Measurements from ENCODE around the gene MAN2B1.
"Not testable (repeated sequence)": the region's sequence is repeated elsewhere in the genome, so short reads cannot be mapped to it uniquely, and the experiment has no call there.

MAN2B1 gene

GRCh38 chr19:12626958-12627357 lies 39.6 kb downstream of the MAN2B1 start:
- TF ChIP-seq NFRKB (IDR thresholded peaks at IDR 0.05): no peak
- no peak for TF ChIP-seq PKNOX1 (IDR thresholded peaks at IDR 0.05)
- no peak for TF ChIP-seq ZNF384 (IDR thresholded peaks at IDR 0.05)
- TF ChIP-seq SP1 (IDR thresholded peaks at IDR 0.05): no peak
- TF ChIP-seq CTBP1 (IDR thresholded peaks at IDR 0.05; ENCODE audit: borderline replicate concordance): no peak
- TF ChIP-seq ELF4 (IDR thresholded peaks at IDR 0.05): no peak
- TF ChIP-seq FOXM1 (IDR thresholded peaks at IDR 0.05; ENCODE audit: borderline replicate concordance): no peak
- TF ChIP-seq HDGF (IDR thresholded peaks at IDR 0.05; ENCODE audit: borderline replicate concordance): no peak
- TF ChIP-seq FOXK2 (IDR thresholded peaks at IDR 0.05): no peak
- TF ChIP-seq BHLHE40 (IDR thresholded peaks at IDR 0.05; ENCODE audit: borderline replicate concordance): no peak
- TF ChIP-seq ARNT (IDR thresholded peaks at IDR 0.05): no peak
- no peak for TF ChIP-seq FOXA1 (IDR thresholded peaks at IDR 0.05)
- TF ChIP-seq L3MBTL2 (conservative IDR thresholded peaks at IDR 0.05): no peak
- TF ChIP-seq SUZ12 (IDR thresholded peaks at IDR 0.05): no peak
- TF ChIP-seq TARDBP (IDR thresholded peaks at IDR 0.05): no peak
- no peak for DNase-seq (ENCODE audit: extremely low spot score)
- CTCF ChIA-PET: no interaction called here
- POLR2A ChIA-PET: no interaction called here

DNA sequence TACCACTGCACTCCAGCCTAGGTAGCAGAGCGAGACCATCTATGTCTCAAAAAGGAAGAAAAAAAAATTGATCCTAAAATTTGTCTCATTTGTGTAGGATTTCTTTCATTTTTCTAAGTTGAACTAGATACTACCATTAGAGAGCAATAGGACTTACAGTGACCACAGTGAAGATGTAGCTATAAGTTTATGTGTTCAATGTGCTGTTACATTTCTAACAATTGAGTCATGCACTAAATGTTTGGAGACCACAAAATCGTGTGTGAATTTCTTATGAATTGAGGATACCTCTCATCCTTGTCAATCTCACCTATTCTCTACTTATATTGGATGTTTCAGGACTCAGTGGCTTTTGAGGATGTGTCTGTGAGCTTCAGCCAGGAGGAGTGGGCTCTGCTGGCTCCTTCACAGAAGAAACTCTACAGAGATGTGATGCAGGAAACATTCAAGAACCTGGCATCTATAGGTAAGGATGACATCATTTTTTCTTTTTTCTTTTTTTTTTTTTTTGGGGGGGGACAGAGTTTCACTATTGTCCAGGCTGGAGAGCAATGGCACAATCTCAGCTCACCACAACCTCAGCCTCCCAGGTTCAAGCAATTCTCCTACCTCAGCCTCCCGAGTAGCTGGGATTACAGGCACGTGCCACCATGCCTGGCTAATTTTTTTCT lies 43.0 kb downstream of the MAN2B1 start:
- TF ChIP-seq CTBP1 (IDR thresholded peaks at IDR 0.05; ENCODE audit: borderline replicate concordance) (no peak), ZNF384 (IDR thresholded peaks at IDR 0.05) (no peak), L3MBTL2 (conservative IDR thresholded peaks at IDR 0.05) (no peak), SP1 (IDR thresholded peaks at IDR 0.05) (no peak), FOXM1 (IDR thresholded peaks at IDR 0.05; ENCODE audit: borderline replicate concordance) (no peak)
- DNase-seq (ENCODE audit: extremely low spot score): no peak
- CTCF ChIA-PET: no interaction called here
- POLR2A ChIA-PET: interaction anchor here (1.8 kb wide), 1 partner anchor 13 kb away, joined by 6 read pairs; the partner anchor contains the start of genes ZNF490 and ZNF791

GRCh38 chr19:12621253-12622024 lies 45.1 kb downstream of the MAN2B1 start:
- POLR2A ChIA-PET; DNase-seq (ENCODE audit: extremely low spot score); CTCF ChIA-PET: not testable (repeated sequence)

DNA sequence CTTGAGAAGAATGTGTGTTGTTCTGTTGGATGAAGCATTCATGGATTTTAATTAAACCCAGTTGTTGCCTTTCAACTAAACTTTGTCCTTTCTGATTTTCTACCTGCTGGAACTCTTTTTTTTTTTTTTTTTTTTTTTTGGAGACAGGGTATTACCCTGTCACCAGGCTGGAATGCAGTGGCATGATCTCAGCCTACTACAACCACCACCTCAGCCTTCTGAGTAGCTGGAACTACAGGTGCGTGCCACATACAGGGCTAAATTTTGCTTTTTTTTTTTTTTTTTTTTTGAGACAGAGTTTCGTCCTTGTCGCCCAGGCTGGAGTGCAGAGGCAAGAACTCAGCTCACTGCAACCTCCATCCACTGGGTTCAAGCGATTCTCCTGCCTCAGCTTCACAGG lies 48.9 kb downstream of the MAN2B1 start:
- CTCF ChIA-PET: no interaction called here

GRCh38 chr19:12611361-12611699 lies 55.2 kb downstream of the MAN2B1 start:
- ChIA-PET POLR2A (interaction anchor here (1.1 to 1.7 kb wide), 11 partner anchors 12 to 116 kb away, joined by 3 to 12 read pairs (median 4); partner anchors contain the start of genes MAN2B1 and WDR83), CTCF (no interaction called here)
- TF ChIP-seq L3MBTL2 (conservative IDR thresholded peaks at IDR 0.05) (no peak), ELF4 (IDR thresholded peaks at IDR 0.05) (0 out of 2 replicates have a peak, but pooled peaks have one; percentile 32)
- DNase-seq (ENCODE audit: extremely low spot score): peak; percentile 78

More for the DNA sequence above, 48.9 kb downstream of the MAN2B1 start:
- no peak for DNase-seq (ENCODE audit: extremely low spot score)
- POLR2A ChIA-PET: no interaction called here
- TF ChIP-seq FOXA1 (IDR thresholded peaks at IDR 0.05): no peak
- TF ChIP-seq CTBP1 (IDR thresholded peaks at IDR 0.05; ENCODE audit: borderline replicate concordance): no peak
- no peak for TF ChIP-seq LEF1 (IDR thresholded peaks at IDR 0.05; ENCODE audit: borderline replicate concordance)
- no peak for TF ChIP-seq ELF4 (IDR thresholded peaks at IDR 0.05)
- TF ChIP-seq ZNF384 (IDR thresholded peaks at IDR 0.05): no peak

- peak; percentile 97 for DNase-seq (ENCODE audit: extremely low spot score)
- CTCF ChIA-PET: no interaction called here
- POLR2A ChIA-PET: interaction anchor here (0.9 to 1.7 kb wide), 13 partner anchors 8 to 115 kb away, joined by 3 to 12 read pairs (median 4); partner anchors contain the start of genes MAN2B1 and WDR83
- no peak; the same call in 1 of the 2 replicates for TF ChIP-seq ARNT (IDR thresholded peaks at IDR 0.05)
- TF ChIP-seq L3MBTL2 (conservative IDR thresholded peaks at IDR 0.05): no peak
- peak; percentile 68 for TF ChIP-seq ELF4 (IDR thresholded peaks at IDR 0.05)
- TF ChIP-seq PKNOX1 (IDR thresholded peaks at IDR 0.05): peak; percentile 91
- peak; percentile 77; the same call in 1 of the 2 replicates for TF ChIP-seq CTBP1 (IDR thresholded peaks at IDR 0.05; ENCODE audit: borderline replicate concordance)
Measured at GRCh38 chr19:12610540-12611360, 55.8 kb downstream of the MAN2B1 start, which contains the start of the genes ZNF490 and ZNF791. Gene ZNF490, minus strand, starts transcription at chr19:12610813. Its CDS starts 133 bp downstream, at chr19:12610680. Gene ZNF791, plus strand, starts transcription at chr19:12610920. Its CDS starts 160 bp downstream, at chr19:12611080.

DNA sequence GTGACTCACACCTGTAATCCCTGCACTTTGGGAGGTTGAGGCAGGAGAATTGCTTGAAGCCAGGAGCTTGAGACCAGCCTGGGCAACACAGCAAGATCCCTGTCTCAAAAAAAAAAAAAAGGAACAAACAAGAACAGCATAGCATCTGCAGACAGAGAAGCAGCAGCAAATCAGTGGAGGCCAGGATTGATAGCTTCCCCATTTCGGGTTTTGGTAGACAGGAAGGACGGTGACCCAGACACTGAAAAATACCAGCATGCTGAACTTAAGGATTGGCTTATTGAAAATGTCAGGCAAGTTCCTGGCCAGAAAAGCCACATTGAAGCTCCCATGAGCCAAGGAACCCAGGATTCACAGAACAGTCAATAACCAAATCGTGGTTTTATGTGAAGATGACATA lies 58.9 kb downstream of the MAN2B1 start:
- DNase-seq (ENCODE audit: extremely low spot score): no peak
- ChIA-PET POLR2A (interaction anchor here (0.6 kb wide), 1 partner anchor 1980 kb away, joined by 3 read pairs; no protein-coding TSS in a partner anchor), CTCF (no interaction called here)
- no peak for TF ChIP-seq L3MBTL2 (conservative IDR thresholded peaks at IDR 0.05)
- no peak for TF ChIP-seq TARDBP (IDR thresholded peaks at IDR 0.05)
- TF ChIP-seq FOXM1 (IDR thresholded peaks at IDR 0.05; ENCODE audit: borderline replicate concordance): no peak

All from HEK293T (cell line).